HG03196 (cell line): ENCODE data around the gene KRTAP2-1.
"Not testable (repeated sequence)": the region's sequence is repeated elsewhere in the genome, so short reads cannot be mapped to it uniquely, and the experiment has no call there.

Experiments
- ATAC-seq: cut with Tn5 transposase; IDR thresholded peaks from one replicate; pipeline ENCODE4 v1.9.1; 2021; ENCODE audit not compliant: unreplicated experiment

Gene KRTAP2-1

DNA sequence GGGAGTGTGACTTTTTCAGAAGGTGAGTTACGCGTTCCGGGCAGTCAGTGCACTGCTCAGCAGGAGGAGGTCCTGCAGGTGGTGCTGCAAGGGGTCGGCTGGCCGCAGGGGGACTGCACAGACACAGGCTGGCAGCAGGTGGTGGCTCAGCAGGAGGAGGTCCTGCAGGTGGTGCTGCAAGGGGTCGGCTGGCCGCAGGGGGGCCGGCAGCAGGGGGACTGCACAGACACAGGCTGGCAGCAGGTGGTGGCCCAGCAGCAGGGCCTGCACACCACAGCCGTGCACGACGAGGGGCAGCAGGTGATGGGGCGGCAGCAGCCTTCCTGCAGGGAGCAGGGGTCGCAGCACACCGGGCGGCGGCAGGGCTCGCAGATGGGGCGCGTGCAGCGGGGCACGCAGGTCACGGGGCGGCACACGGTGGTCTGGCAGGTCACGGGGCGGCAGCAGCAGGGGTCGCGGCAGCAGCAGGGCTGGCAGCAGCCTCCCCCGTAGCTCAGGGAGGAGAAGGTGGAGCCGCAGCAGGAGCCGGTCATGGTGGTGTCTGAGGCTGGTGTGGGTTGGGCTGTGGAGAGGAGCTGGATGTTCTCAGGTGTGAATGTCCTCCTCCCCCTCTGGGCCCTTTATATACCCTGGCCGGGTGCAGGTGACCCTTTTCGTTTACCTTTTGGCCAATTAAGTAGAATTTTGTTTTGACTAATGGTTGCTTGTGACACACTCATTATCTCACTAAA lies at the start of gene KRTAP2-1:
KRTAP2-1 (minus strand) TSS at position 582 of the 731 bp plus-strand sequence; CDS start at position 533, 49 bp downstream.
- ATAC-seq = not testable (repeated sequence)

DNA sequence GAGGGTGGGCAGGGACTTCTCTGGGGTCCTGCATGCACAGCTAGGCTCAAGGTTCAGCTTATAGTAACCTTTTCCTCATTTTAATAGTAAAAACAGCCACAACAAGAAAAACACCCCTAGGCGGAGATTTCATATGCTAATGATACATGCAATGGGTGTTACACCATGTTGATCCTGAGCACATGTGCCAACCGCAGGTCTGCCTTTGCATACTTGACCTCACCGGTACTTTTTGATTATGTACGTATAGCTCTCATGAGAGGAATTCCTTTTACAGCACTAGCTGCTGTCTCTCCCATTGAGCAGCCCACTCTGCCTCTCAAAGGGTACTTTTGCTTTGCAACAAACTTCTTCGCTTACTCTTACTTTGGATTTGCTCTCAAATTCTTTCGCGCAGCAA lies 48.9 kb upstream of the KRTAP2-1 start:
- ATAC-seq = no peak

GRCh38 chr17:41088760-41089352 lies 41.7 kb upstream of the KRTAP2-1 start:
- not testable (repeated sequence) for ATAC-seq

DNA sequence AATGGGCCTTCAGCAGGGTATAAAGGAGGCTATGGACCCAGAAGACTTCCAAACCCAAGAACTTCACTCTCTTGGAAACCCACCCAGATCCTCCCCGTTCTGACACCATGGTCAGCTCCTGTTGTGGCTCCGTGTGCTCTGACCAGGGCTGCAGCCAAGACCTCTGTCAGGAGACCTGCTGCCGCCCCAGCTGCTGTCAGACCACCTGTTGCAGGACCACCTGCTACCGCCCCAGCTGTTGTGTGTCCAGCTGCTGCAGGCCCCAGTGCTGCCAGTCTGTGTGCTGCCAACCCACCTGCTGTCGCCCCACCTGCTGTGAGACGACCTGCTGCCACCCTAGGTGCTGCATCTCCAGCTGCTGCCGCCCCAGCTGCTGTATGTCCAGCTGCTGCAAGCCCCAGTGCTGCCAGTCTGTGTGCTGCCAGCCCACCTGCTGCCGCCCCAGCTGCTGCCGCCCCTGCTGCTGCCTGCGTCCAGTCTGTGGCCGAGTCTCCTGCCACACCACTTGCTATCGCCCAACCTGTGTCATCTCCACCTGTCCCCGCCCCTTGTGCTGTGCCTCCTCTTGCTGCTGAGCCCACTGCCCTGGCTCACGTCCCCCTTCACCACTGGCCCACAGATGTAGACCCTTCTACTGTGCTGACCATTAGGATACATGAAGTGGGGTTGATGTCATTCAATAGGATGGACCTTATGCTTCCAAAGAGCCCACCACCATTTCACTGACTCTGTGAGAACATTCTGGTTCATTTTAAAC lies 37.2 kb upstream of the KRTAP2-1 start, which contains the start of gene KRTAP4-7:
KRTAP4-7 (plus strand) TSS at position 51 of the 757 bp plus-strand sequence; CDS start at position 108, 57 bp downstream.
- not testable (repeated sequence) for ATAC-seq

- not testable (repeated sequence) for ATAC-seq
These were observed 36.3 kb upstream of the KRTAP2-1 start for GRCh38 chr17:41083427-41083826.

- no peak for ATAC-seq
These were observed 35.5 kb upstream of the KRTAP2-1 start for GRCh38 chr17:41082626-41083025.

GRCh38 chr17:41076788-41077187 lies 29.7 kb upstream of the KRTAP2-1 start:
- ATAC-seq = no peak

GRCh38 chr17:41073676-41074075 lies 26.6 kb upstream of the KRTAP2-1 start:
- no peak for ATAC-seq

DNA sequence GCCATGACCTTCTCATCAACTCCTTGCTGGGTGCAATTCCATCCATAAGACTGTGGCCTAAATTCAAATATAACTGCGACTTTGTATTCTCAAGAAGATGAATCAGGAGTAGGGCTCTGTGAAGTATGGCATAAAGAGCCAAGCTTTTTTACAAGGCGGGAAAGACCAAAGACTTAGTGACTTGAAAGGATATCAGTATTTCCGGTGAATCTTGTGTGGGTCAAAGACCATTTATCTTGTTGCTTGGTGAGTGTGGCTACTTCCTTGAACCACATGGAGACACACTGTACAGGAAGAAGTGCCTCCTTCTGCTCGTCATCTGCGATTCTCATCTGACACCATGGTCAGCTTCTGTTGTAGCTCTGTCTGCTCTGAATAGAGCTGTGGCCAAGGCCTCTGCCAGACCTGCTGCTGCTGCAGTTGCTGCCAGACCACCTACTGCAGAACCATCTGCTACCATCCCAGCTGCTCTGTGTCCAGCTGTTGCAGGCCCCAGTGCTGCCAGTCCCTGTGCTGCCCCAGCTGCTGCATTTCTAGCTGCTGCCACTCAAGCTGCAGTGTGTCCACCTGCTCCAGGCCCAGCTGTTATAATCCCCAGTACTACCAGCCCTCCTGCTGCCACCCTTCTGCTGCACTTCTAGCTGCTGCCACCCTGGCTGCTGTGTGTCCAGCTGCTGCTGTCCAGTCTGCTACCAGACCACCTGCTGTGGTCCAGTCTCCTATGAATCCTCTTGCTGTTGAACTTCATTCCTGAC lies 24.7 kb upstream of the KRTAP2-1 start:
- no peak for ATAC-seq

DNA sequence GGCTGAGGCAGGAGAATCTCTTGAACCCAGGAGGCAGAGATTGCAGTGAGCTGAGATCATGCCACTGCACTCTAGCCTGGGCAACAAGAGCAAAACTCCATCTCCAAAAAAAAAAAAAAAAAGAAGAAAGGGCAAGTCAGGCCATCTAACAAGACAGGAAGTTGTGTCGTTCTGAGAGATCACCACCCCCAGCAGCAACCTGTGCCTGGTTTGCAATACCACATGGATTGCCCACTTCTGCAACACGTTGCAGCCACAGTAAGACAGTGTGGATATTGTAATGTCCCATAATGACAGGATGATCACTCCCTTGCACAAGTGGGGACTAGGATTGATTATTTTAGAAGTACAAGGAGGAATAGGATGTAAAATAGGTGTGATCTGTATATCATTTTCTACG lies 21.9 kb upstream of the KRTAP2-1 start:
- no peak for ATAC-seq

- no peak for ATAC-seq
These were observed 20.2 kb upstream of the KRTAP2-1 start for GRCh38 chr17:41067281-41067680.

DNA sequence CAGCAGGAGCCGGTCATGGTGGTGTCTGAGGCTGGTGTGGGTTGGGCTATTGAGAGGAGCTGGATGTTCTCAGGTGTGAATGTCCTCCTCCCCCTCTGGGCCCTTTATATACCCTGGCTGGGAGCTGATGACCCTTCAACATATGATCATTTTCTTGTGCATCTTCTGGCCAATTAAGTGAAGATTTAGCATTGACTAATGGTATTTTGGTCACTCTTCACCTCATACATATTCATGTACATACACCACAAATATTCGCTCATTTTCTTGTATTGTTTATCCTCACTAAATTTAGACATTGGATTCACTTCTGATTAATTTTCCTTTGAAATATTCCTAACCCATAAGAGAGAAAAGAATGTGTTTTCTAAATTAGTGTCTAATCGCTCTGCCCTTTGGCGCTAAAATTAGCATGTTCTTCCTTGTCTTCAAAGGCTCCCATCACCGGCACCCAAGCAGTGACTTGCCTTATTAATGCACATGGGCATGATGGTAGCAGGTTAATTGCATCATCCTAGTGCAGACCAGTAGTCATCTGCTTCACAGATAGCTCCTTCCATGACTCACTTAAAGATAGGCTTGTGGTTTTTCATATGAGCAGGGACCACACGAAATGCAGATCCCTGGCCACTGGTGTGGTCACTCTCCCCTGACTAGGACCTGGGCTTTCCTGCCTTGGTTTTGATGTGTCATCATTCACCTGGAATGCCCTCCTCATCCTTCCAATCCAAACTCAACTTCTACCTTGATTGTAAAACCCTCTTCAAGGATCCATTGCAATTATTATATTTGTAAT lies 18.9 kb upstream of the KRTAP2-1 start, which contains the start of gene KRTAP2-4:
KRTAP2-4 (minus strand) TSS at position 51 of the 796 bp plus-strand sequence; CDS start at position 17, 34 bp downstream.
- ATAC-seq = no peak

DNA sequence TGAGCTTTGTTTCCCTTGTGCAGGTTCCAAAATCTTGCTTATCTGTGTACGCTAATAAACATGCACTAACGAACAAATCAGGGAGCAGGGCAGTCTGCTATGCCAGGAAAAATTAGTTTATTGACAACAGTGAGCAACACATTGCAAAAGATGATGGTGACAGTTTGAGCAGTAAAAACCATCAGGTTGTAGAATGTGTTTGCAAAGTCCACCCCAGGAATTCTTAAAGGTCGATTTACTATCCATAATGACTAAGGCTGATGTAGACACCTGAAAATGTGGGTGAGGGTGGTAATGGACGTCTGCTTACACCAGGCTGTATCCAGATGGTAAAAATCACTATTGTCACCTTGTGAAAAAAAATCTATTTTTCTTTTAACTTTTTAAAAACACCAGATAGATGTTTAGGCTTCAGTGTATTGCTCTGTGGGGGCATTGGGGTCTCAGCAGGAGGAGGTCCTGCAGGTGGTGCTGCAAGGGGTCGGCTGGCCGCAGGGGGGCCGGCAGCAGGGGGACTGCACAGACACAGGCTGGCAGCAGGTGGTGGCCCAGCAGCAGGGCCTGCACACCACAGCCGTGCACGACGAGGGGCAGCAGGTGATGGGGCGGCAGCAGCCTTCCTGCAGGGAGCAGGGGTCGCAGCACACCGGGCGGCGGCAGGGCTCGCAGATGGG lies 18.0 kb upstream of the KRTAP2-1 start:
- ATAC-seq = not testable (repeated sequence)

- ATAC-seq = no peak
These were observed 17.2 kb upstream of the KRTAP2-1 start for GRCh38 chr17:41064301-41064700.

GRCh38 chr17:41063449-41063848 lies 16.3 kb upstream of the KRTAP2-1 start:
- no peak for ATAC-seq

GRCh38 chr17:41061964-41062363 lies 14.8 kb upstream of the KRTAP2-1 start:
- no peak for ATAC-seq

GRCh38 chr17:41060052-41060604 lies 13.0 kb upstream of the KRTAP2-1 start, which contains the start of gene KRTAP2-3:
TSS of gene KRTAP2-3 (minus strand) at chr17:41060114. CDS start at chr17:41060050, 64 bp downstream.
- ATAC-seq = no peak

- ATAC-seq = not testable (repeated sequence)
These were observed 12.3 kb upstream of the KRTAP2-1 start for GRCh38 chr17:41059276-41060051.
